ENCODE results near the gene GPC5. TPM values are rescaled to one million over a fixed set of nuclear protein-coding genes. Genes with fewer than 3 reads are reported as not detected.

GPC5 gene
- total and polyA plus RNA-seq, 2 donors, result 0.25 to 0.28 TPM

GRCh38 chr13:91652404-91653301 lies 254.2 kb downstream of the GPC5 start:
- Histone ChIP-seq H3K9me3 (ENCODE audit: control insufficient read depth in 2 of 2, insufficient read depth in 1 of 2, low read length in 1 of 2) (no peaks in the 10 kb centered on the region), H3K27me3 (ENCODE audit: control insufficient read depth in 2 of 2, insufficient read depth in 1 of 2, low read length in 1 of 2) (no peaks in the 10 kb centered on the region), H3K4me1 (ENCODE audit: control insufficient read depth in 2 of 2, insufficient read depth in 2 of 2, low read length in 2 of 2) (no peaks in the 10 kb centered on the region), H3K27ac (ENCODE audit: low read depth in 1 of 2, low read length in 1 of 2) (no peak overlapping the region), H3K4me3 (ENCODE audit: low read length in 2 of 2) (no peak overlapping the region), H3K36me3 (ENCODE audit: control insufficient read depth in 2 of 2, insufficient read depth in 2 of 2, low read length in 1 of 2) (no peaks in the 10 kb centered on the region)
- DNase-seq (ENCODE audit: low read depth in 6 of 9, low spot score in 9 of 9), result no peak
- 83% methylated on average over 10 of the region's 10 CpGs for WGBS

- Histone ChIP-seq H3K27ac (ENCODE audit: low read depth in 1 of 2, low read length in 1 of 2) (no peak overlapping the region), H3K4me3 (ENCODE audit: low read length in 2 of 2) (no peak overlapping the region), H3K9me3 (ENCODE audit: control insufficient read depth in 2 of 2, insufficient read depth in 1 of 2, low read length in 1 of 2) (no peaks in the 10 kb centered on the region), H3K36me3 (ENCODE audit: control insufficient read depth in 2 of 2, insufficient read depth in 2 of 2, low read length in 1 of 2) (no peaks in the 10 kb centered on the region), H3K4me1 (ENCODE audit: control insufficient read depth in 2 of 2, insufficient read depth in 2 of 2, low read length in 2 of 2) (no peaks in the 10 kb centered on the region), H3K27me3 (ENCODE audit: control insufficient read depth in 2 of 2, insufficient read depth in 1 of 2, low read length in 1 of 2) (no peaks in the 10 kb centered on the region)
- WGBS, result 96% methylated on average over 4 of the region's 4 CpGs
- no peak for DNase-seq (ENCODE audit: low read depth in 6 of 9, low spot score in 9 of 9)
Measured at GRCh38 chr13:91655731-91656130, 257.3 kb downstream of the GPC5 start.

- no peak overlapping the region for H3K4me3 ChIP-seq (ENCODE audit: low read length in 2 of 2)
- H3K27me3 ChIP-seq (ENCODE audit: control insufficient read depth in 2 of 2, insufficient read depth in 1 of 2, low read length in 1 of 2), result no peaks in the 10 kb centered on the region
- H3K9me3 ChIP-seq (ENCODE audit: control insufficient read depth in 2 of 2, insufficient read depth in 1 of 2, low read length in 1 of 2), result no peaks in the 10 kb centered on the region
- no peaks in the 10 kb centered on the region for H3K36me3 ChIP-seq (ENCODE audit: control insufficient read depth in 2 of 2, insufficient read depth in 2 of 2, low read length in 1 of 2)
- H3K27ac ChIP-seq (ENCODE audit: low read depth in 1 of 2, low read length in 1 of 2), result no peak overlapping the region
- DNase-seq (ENCODE audit: low read depth in 6 of 9, low spot score in 9 of 9), result no peak
- no peaks in the 10 kb centered on the region for H3K4me1 ChIP-seq (ENCODE audit: control insufficient read depth in 2 of 2, insufficient read depth in 2 of 2, low read length in 2 of 2)
- 93% methylated on average over 2 of the region's 2 CpGs for WGBS
Measured at GRCh38 chr13:91657283-91657682, 258.9 kb downstream of the GPC5 start.

GRCh38 chr13:91659256-91660075 lies 261.0 kb downstream of the GPC5 start:
- Histone ChIP-seq H3K36me3 (ENCODE audit: control insufficient read depth in 2 of 2, insufficient read depth in 2 of 2, low read length in 1 of 2) (no peaks in the 10 kb centered on the region), H3K27ac (ENCODE audit: low read depth in 1 of 2, low read length in 1 of 2) (no peak overlapping the region), H3K9me3 (ENCODE audit: control insufficient read depth in 2 of 2, insufficient read depth in 1 of 2, low read length in 1 of 2) (no peaks in the 10 kb centered on the region), H3K4me1 (ENCODE audit: control insufficient read depth in 2 of 2, insufficient read depth in 2 of 2, low read length in 2 of 2) (no peaks in the 10 kb centered on the region), H3K4me3 (ENCODE audit: low read length in 2 of 2) (no peak overlapping the region), H3K27me3 (ENCODE audit: control insufficient read depth in 2 of 2, insufficient read depth in 1 of 2, low read length in 1 of 2) (no peaks in the 10 kb centered on the region)
- no peak for DNase-seq (ENCODE audit: low read depth in 6 of 9, low spot score in 9 of 9)
- 90% methylated on average over 4 of the region's 4 CpGs for WGBS

- no peak for DNase-seq (ENCODE audit: low read depth in 6 of 9, low spot score in 9 of 9)
- H3K36me3 ChIP-seq (ENCODE audit: control insufficient read depth in 2 of 2, insufficient read depth in 2 of 2, low read length in 1 of 2), result no peaks in the 10 kb centered on the region
- H3K27ac ChIP-seq (ENCODE audit: low read depth in 1 of 2, low read length in 1 of 2), result no peak overlapping the region
- H3K27me3 ChIP-seq (ENCODE audit: control insufficient read depth in 2 of 2, insufficient read depth in 1 of 2, low read length in 1 of 2), result no peaks in the 10 kb centered on the region
- no peak overlapping the region for H3K4me3 ChIP-seq (ENCODE audit: low read length in 2 of 2)
- H3K9me3 ChIP-seq (ENCODE audit: control insufficient read depth in 2 of 2, insufficient read depth in 1 of 2, low read length in 1 of 2), result no peaks in the 10 kb centered on the region
- H3K4me1 ChIP-seq (ENCODE audit: control insufficient read depth in 2 of 2, insufficient read depth in 2 of 2, low read length in 2 of 2), result no peaks in the 10 kb centered on the region
Measured at GRCh38 chr13:91660076-91660415, 261.6 kb downstream of the GPC5 start.

- Histone ChIP-seq H3K4me3 (ENCODE audit: low read length in 2 of 2) (no peak overlapping the region), H3K36me3 (ENCODE audit: control insufficient read depth in 2 of 2, insufficient read depth in 2 of 2, low read length in 1 of 2) (no peaks in the 10 kb centered on the region), H3K27ac (ENCODE audit: low read depth in 1 of 2, low read length in 1 of 2) (no peak overlapping the region), H3K27me3 (ENCODE audit: control insufficient read depth in 2 of 2, insufficient read depth in 1 of 2, low read length in 1 of 2) (no peaks in the 10 kb centered on the region), H3K9me3 (ENCODE audit: control insufficient read depth in 2 of 2, insufficient read depth in 1 of 2, low read length in 1 of 2) (no peaks in the 10 kb centered on the region), H3K4me1 (ENCODE audit: control insufficient read depth in 2 of 2, insufficient read depth in 2 of 2, low read length in 2 of 2) (no peaks in the 10 kb centered on the region)
- 82% methylated on average over 4 of the region's 4 CpGs for WGBS
- no peak for DNase-seq (ENCODE audit: low read depth in 6 of 9, low spot score in 9 of 9)
Measured at GRCh38 chr13:91661692-91662490, 263.5 kb downstream of the GPC5 start.

GRCh38 chr13:91664039-91664438 lies 265.6 kb downstream of the GPC5 start:
- WGBS, result 93% methylated on average over 3 of the region's 3 CpGs
- DNase-seq (ENCODE audit: low read depth in 6 of 9, low spot score in 9 of 9), result no peak
- Histone ChIP-seq H3K4me3 (ENCODE audit: low read length in 2 of 2) (no peak overlapping the region), H3K9me3 (ENCODE audit: control insufficient read depth in 2 of 2, insufficient read depth in 1 of 2, low read length in 1 of 2) (no peaks in the 10 kb centered on the region), H3K4me1 (ENCODE audit: control insufficient read depth in 2 of 2, insufficient read depth in 2 of 2, low read length in 2 of 2) (no peaks in the 10 kb centered on the region), H3K27me3 (ENCODE audit: control insufficient read depth in 2 of 2, insufficient read depth in 1 of 2, low read length in 1 of 2) (no peaks in the 10 kb centered on the region), H3K27ac (ENCODE audit: low read depth in 1 of 2, low read length in 1 of 2) (no peak overlapping the region), H3K36me3 (ENCODE audit: control insufficient read depth in 2 of 2, insufficient read depth in 2 of 2, low read length in 1 of 2) (no peaks in the 10 kb centered on the region)

- WGBS, result 90% methylated on average over 2 of the region's 2 CpGs
- Histone ChIP-seq H3K27me3 (ENCODE audit: control insufficient read depth in 2 of 2, insufficient read depth in 1 of 2, low read length in 1 of 2) (no peaks in the 10 kb centered on the region), H3K9me3 (ENCODE audit: control insufficient read depth in 2 of 2, insufficient read depth in 1 of 2, low read length in 1 of 2) (no peaks in the 10 kb centered on the region), H3K36me3 (ENCODE audit: control insufficient read depth in 2 of 2, insufficient read depth in 2 of 2, low read length in 1 of 2) (no peaks in the 10 kb centered on the region), H3K4me1 (ENCODE audit: control insufficient read depth in 2 of 2, insufficient read depth in 2 of 2, low read length in 2 of 2) (no peaks in the 10 kb centered on the region), H3K4me3 (ENCODE audit: low read length in 2 of 2) (no peak overlapping the region), H3K27ac (ENCODE audit: low read depth in 1 of 2, low read length in 1 of 2) (no peak overlapping the region)
- DNase-seq (ENCODE audit: low read depth in 6 of 9, low spot score in 9 of 9), result no peak
Measured at GRCh38 chr13:91667486-91667885, 269.1 kb downstream of the GPC5 start.

Data from thymus (tissue), 11 donors.